Mucosa of descending colon (tissue), 3 donors: ENCODE measurements around the gene AGFG2. TPM values are rescaled to one million over a fixed set of nuclear protein-coding genes. Genes with fewer than 3 reads are reported as not detected.

Source experiments
- ATAC-seq: fragments of 200-7000 bp; cut with Tn5 transposase; one replicate; pipeline ENCODE4 v1.9.1; 2020; ENCODE audit warnings: mild to moderate bottlenecking, moderate library complexity
- DNase-seq, 3 donors: peaks; one replicate each; pipeline ENCODE4 v3.0.0-alpha.2; 2020
- H3K36me3 ChIP-seq: fragments of 200-600 bp; one replicate; pipeline ENCODE4 v1.8.0; 2021; ENCODE audit warnings: low read depth, mild to moderate bottlenecking
- H3K4me1 ChIP-seq: fragments of 200-600 bp; one replicate; pipeline ENCODE4 v1.8.0; 2021; ENCODE audit warnings: low read depth, mild to moderate bottlenecking
- H3K4me3 ChIP-seq: fragments of 200-600 bp; one replicate; pipeline ENCODE4 v1.8.0; 2021; ENCODE audit warnings: mild to moderate bottlenecking
- H3K9me3 ChIP-seq: fragments of 200-600 bp; one replicate; pipeline ENCODE4 v1.8.0; 2021; ENCODE audit warnings: mild to moderate bottlenecking
- CTCF ChIP-seq: fragments of 200-600 bp; IDR thresholded peaks from one replicate; pipeline ENCODE4 v1.8.0; 2022; ENCODE audit warnings: antibody characterized with exemption, mild to moderate bottlenecking
- intact Hi-C, 2 donors: fragments of 100-400 bp; cut with DNase I in 1 of 2; cut with micrococcal nuclease in 1 of 2; formaldehyde crosslinking; loops; one replicate each; pipeline versions ENCODE4 v1.11.0 to v1.11.1; 2022; cut with DNase I, micrococcal nuclease
- total RNA-seq, 3 donors: library from RNA; stranded (reverse); fragmentation: NEBNext Ultra II Directional in 2 of 3; extraction: Animal tissue kit (Norgen Biotek cat#: 25700) in 2 of 3; gene quantifications; one replicate each; pipeline versions ENCODE4 v1.2.1 to v1.2.4, GENCODE V29; 2021 to 2023
- donor health status: DM: no; HTN: no; CAD: no; lungs with moderate emphysema.
- donor health status: DM: no; HTN: no; CAD: no.
- donor health status: DM: no; HTN: yes; CAD: no.

AGFG2 gene
- total RNA-seq, 3 donors from 2014 or later = 56.5 to 113 (median 58.1) TPM

GRCh38 chr7:100614308-100614861 is 75.4 kb downstream of the AGFG2 start:
- intact Hi-C loops = no loop called here
- no peak for TF ChIP-seq CTCF
- DNase-seq (no peak), ATAC-seq (no peak)
- Histone ChIP-seq H3K4me3 (no peak overlapping the region), H3K4me1 (no peaks in the 10 kb centered on the region), H3K36me3 (no peaks in the 10 kb centered on the region), H3K9me3 (no peaks in the 10 kb centered on the region)

Other genes with a start within 250 kb of the AGFG2 start
- gene SPDYE3, start 231.5 kb upstream of the AGFG2 start, total RNA-seq = not detected
- 10 to 100 TPM; 36.4 to 95.3 (median 54.3) TPM for gene PILRB, start 181.1 kb upstream of the AGFG2 start, total RNA-seq
- gene PILRA, start 165.7 kb upstream of the AGFG2 start, total RNA-seq = 10 to 100 TPM in 1 of 3 donors, 1 to 10 TPM in 2; 4.2 to 15.9 (median 7.8) TPM
- 1 to 10 TPM; 1.8 to 6.1 (median 2.3) TPM for gene ZCWPW1, start 110.5 kb upstream of the AGFG2 start, total RNA-seq
- 10 to 100 TPM; 29.3 to 46.8 (median 35.2) TPM for gene MEPCE, start 109.4 kb upstream of the AGFG2 start, total RNA-seq
- 10 to 100 TPM; 28.2 to 40.0 (median 28.9) TPM for gene PPP1R35, start 102.7 kb upstream of the AGFG2 start, total RNA-seq
- gene SPACDR, start 74.9 kb upstream of the AGFG2 start, total RNA-seq = 1 to 10 TPM in 1 of 3 donors, under 1 TPM in 2; 0.43 to 1.0 (median 0.96) TPM
- gene TSC22D4, start 60.0 kb upstream of the AGFG2 start, total RNA-seq = 10 to 100 TPM; 45.1 to 65.2 (median 64.8) TPM
- gene NYAP1, start 55.3 kb upstream of the AGFG2 start, total RNA-seq = 1 to 10 TPM in 1 of 3 donors, under 1 TPM in 2; 0.23 to 2.8 (median 0.46) TPM
- 1 to 10 TPM; 2.8 to 4.3 (median 3.5) TPM for gene SAP25, start 34.7 kb downstream of the AGFG2 start, total RNA-seq
- gene LRCH4, start 46.9 kb downstream of the AGFG2 start, total RNA-seq = 10 to 100 TPM; 57.2 to 71.0 (median 63.9) TPM
- 1 to 10 TPM in 1 of 3 donors, under 1 TPM in 2; 0.48 to 1.1 (median 0.66) TPM for gene FBXO24, start 47.1 kb downstream of the AGFG2 start, total RNA-seq
- 10 to 100 TPM in 2 of 3 donors, 1 to 10 TPM in 1; 6.1 to 47.9 (median 18.9) TPM for gene PCOLCE, start 63.2 kb downstream of the AGFG2 start, total RNA-seq
- 10 to 100 TPM; 11.9 to 17.2 (median 14.4) TPM for gene MOSPD3, start 73.3 kb downstream of the AGFG2 start, total RNA-seq
- 1 to 10 TPM in 2 of 3 donors, under 1 TPM in 1; 0.57 to 1.2 (median 1.1) TPM for gene TFR2, start 102.3 kb downstream of the AGFG2 start, total RNA-seq
- 1 to 10 TPM in 1 of 3 donors, not detected in 2; 1.2 TPM for gene ACTL6B, start 117.2 kb downstream of the AGFG2 start, total RNA-seq
- 100 to 1,000 TPM; 197 to 257 (median 232) TPM for gene GNB2, start 134.5 kb downstream of the AGFG2 start, total RNA-seq
- gene GIGYF1, start 155.0 kb downstream of the AGFG2 start, total RNA-seq = 10 to 100 TPM; 34.6 to 49.8 (median 48.1) TPM
- 10 to 100 TPM; 24.8 to 28.9 (median 26.8) TPM for gene POP7, start 166.9 kb downstream of the AGFG2 start, total RNA-seq
- not detected for gene EPO, start 181.3 kb downstream of the AGFG2 start, total RNA-seq
- not detected for gene ZAN, start 194.4 kb downstream of the AGFG2 start, total RNA-seq